ENCODE measurements around the gene MRPS18A.

Gene MRPS18A

DNA sequence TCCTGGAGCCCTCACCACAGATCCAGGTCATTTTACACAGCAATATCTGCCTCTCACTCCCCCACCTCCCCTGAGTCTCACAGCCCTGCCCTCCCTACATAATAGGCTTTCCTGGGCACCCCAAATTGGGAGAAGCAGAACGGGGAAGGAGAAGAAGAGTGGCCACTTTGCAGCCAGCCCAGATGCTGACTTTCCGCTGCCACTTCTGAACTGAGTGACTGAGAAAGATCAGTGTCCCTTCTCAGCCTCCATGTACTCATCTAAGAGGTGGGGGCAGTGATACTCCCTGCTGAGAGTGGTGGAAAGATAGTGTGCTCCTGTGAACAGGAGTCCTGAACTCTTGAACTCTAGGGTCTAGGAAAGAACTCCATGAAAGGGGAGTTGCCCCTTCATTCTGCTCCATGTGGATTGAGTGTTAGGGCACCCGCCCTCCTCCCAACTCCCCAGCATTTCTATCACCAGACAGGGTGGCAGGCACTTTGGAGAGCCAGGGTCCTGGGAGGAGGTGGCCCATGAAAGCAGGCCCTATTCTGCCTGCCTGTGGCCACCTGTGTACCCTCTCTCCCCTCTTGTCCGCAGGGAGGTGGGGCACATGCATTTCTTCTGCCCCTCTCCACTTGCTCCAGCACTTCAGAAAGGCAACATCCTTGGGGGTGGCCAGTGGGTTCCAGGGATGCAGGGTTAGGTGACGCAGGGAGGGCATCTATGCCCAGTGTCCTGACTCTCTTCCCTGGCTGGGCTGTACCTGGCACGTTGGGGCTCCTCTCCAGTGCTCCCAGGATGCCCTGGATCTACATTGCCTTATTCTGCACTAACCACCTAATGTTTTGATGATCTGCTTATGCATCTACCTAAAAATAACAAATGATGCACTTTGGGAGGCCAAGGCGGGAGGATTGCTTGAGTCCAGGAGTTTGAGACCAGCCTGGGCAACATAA, 38.3 kb upstream of the MRPS18A start:
- H3K27ac ChIP-seq (ENCODE audit: low read depth, low read length), result no peak overlapping the region
- no peak overlapping the region for H3K9ac ChIP-seq (ENCODE audit: low read length)

GRCh38 chr6:43724914-43725642, 37.5 kb upstream of the MRPS18A start:
- Histone ChIP-seq H3K27ac (ENCODE audit: low read depth, low read length) (no peak overlapping the region), H3K4me1 (ENCODE audit: insufficient read depth, low read length) (peaks cover 5% of the 10 kb centered on the region), H3K9me3 (ENCODE audit: low read length) (no peaks in the 10 kb centered on the region), H3K9ac (ENCODE audit: low read length) (no peak overlapping the region), H3K36me3 (ENCODE audit: insufficient read depth, low read length) (no peaks in the 10 kb centered on the region), H3K27me3 (ENCODE audit: control insufficient read depth in 1 of 2, insufficient read depth in 2 of 2, low read length in 2 of 2) (no peaks in the 10 kb centered on the region), H3K4me3 (ENCODE audit: low read depth in 1 of 2, low read length in 2 of 2) (no peak overlapping the region)

More for the DNA sequence above, 38.3 kb upstream of the MRPS18A start:
- Histone ChIP-seq H3K27me3 (ENCODE audit: control insufficient read depth in 1 of 2, insufficient read depth in 2 of 2, low read length in 2 of 2) (no peaks in the 10 kb centered on the region), H3K4me1 (ENCODE audit: insufficient read depth, low read length) (peaks cover 5% of the 10 kb centered on the region), H3K4me3 (ENCODE audit: low read depth in 1 of 2, low read length in 2 of 2) (no peak overlapping the region), H3K9me3 (ENCODE audit: low read length) (no peaks in the 10 kb centered on the region), H3K36me3 (ENCODE audit: insufficient read depth, low read length) (no peaks in the 10 kb centered on the region)

DNA sequence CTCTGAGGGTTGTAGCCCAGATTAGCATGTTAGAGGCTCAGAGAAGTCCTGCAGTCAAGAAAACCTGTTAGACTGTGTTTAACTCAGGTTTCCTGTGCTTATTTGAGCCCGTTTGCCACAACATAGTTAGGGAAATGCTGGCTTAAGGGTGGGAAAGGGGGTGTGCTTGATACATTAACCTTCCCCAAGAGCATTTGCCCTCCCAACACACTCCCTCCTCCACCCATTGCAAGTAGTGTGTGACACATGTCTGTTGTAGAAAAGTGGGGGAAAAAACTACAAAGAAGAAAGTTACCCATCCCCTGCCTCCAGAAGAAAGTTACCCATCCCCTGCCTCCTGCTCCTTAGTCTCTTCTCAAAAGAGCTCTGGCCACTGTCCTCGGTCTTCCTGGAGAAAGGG, 36.8 kb upstream of the MRPS18A start:
- H3K36me3 ChIP-seq (ENCODE audit: insufficient read depth, low read length), result no peaks in the 10 kb centered on the region
- no peak overlapping the region for H3K4me3 ChIP-seq (ENCODE audit: low read depth in 1 of 2, low read length in 2 of 2)
- H3K9me3 ChIP-seq (ENCODE audit: low read length), result no peaks in the 10 kb centered on the region
- no peak overlapping the region for H3K9ac ChIP-seq (ENCODE audit: low read length)
- H3K27me3 ChIP-seq (ENCODE audit: control insufficient read depth in 1 of 2, insufficient read depth in 2 of 2, low read length in 2 of 2), result no peaks in the 10 kb centered on the region
- H3K27ac ChIP-seq (ENCODE audit: low read depth, low read length), result no peak overlapping the region
- peaks cover 5% of the 10 kb centered on the region for H3K4me1 ChIP-seq (ENCODE audit: insufficient read depth, low read length)

- H3K27ac ChIP-seq (ENCODE audit: low read depth, low read length), result no peak overlapping the region
- no peak overlapping the region for H3K9ac ChIP-seq (ENCODE audit: low read length)
- H3K9me3 ChIP-seq (ENCODE audit: low read length), result no peaks in the 10 kb centered on the region
- H3K36me3 ChIP-seq (ENCODE audit: insufficient read depth, low read length), result no peaks in the 10 kb centered on the region
- H3K27me3 ChIP-seq (ENCODE audit: control insufficient read depth in 1 of 2, insufficient read depth in 2 of 2, low read length in 2 of 2), result no peaks in the 10 kb centered on the region
- H3K4me1 ChIP-seq (ENCODE audit: insufficient read depth, low read length), result peaks cover 5% of the 10 kb centered on the region
- no peak overlapping the region for H3K4me3 ChIP-seq (ENCODE audit: low read depth in 1 of 2, low read length in 2 of 2)
These were observed 36.2 kb upstream of the MRPS18A start for GRCh38 chr6:43723737-43724295.

DNA sequence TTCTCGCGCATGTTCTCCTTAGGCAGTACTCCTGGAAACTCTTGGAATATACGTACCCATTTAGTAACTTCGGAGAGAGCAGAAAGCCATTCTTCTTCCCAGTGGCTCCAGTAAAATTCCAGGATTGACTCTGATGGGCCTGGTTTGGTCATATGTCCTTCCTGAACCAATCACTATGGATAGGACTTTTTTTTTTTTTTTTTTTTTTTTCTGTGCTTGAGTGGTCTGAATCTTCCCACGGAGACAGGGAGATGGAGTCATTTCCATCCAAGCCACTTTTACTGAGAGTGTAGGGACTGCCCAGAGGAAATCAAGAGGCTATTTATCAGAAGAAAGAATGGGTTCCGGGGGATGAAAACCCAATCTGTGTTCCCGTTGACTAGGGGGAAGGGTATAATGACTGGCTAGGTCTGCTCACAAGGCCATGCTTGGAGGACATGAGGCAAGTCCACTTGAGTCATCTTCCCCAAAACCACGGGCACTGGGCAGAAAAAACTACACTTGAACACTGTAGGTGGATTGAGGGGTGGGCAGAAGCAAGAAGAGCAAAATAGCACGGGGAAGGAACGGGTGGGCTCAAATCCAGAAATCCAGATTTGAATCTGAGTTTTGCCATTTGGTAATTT, 35.4 kb upstream of the MRPS18A start:
- H3K4me3 ChIP-seq (ENCODE audit: low read depth in 1 of 2, low read length in 2 of 2), result no peak overlapping the region
- peaks cover 5% of the 10 kb centered on the region for H3K4me1 ChIP-seq (ENCODE audit: insufficient read depth, low read length)
- H3K27me3 ChIP-seq (ENCODE audit: control insufficient read depth in 1 of 2, insufficient read depth in 2 of 2, low read length in 2 of 2), result no peaks in the 10 kb centered on the region
- no peak overlapping the region for H3K9ac ChIP-seq (ENCODE audit: low read length)
- H3K36me3 ChIP-seq (ENCODE audit: insufficient read depth, low read length), result no peaks in the 10 kb centered on the region
- H3K27ac ChIP-seq (ENCODE audit: low read depth, low read length), result no peak overlapping the region
- H3K9me3 ChIP-seq (ENCODE audit: low read length), result no peaks in the 10 kb centered on the region

GRCh38 chr6:43720999-43721398, 33.4 kb upstream of the MRPS18A start:
- H3K9me3 ChIP-seq (ENCODE audit: low read length), result no peaks in the 10 kb centered on the region
- H3K4me3 ChIP-seq (ENCODE audit: low read depth in 1 of 2, low read length in 2 of 2), result no peak overlapping the region
- H3K4me1 ChIP-seq (ENCODE audit: insufficient read depth, low read length), result peaks cover 5% of the 10 kb centered on the region

DNA sequence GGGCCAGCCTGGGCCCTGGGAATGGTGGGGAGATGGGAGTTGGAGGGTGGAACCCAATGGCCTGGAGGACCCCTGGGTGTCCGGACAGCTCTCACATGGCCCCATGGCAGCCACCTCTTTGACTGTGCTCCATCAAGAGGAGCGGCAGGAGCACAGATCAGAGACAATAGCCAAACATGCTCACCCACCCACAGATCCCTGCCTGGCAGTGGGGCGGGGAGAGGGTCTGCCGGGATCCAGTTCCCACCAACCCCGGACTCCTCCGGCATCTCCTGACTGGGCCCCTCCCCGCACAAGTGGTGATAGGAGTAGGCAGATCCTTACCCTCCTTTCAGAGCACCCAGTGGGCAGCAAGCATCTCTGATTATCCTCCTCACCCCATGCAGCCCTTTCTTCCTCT, 31.9 kb upstream of the MRPS18A start:
- Histone ChIP-seq H3K9ac (ENCODE audit: low read length) (no peak overlapping the region), H3K4me3 (ENCODE audit: low read depth in 1 of 2, low read length in 2 of 2) (no peak overlapping the region), H3K4me1 (ENCODE audit: insufficient read depth, low read length) (peaks cover 5% of the 10 kb centered on the region), H3K9me3 (ENCODE audit: low read length) (no peaks in the 10 kb centered on the region), H3K27ac (ENCODE audit: low read depth, low read length) (no peak overlapping the region), H3K36me3 (ENCODE audit: insufficient read depth, low read length) (no peaks in the 10 kb centered on the region), H3K27me3 (ENCODE audit: control insufficient read depth in 1 of 2, insufficient read depth in 2 of 2, low read length in 2 of 2) (no peaks in the 10 kb centered on the region)

More at GRCh38 chr6:43720999-43721398, 33.4 kb upstream of the MRPS18A start:
- no peaks in the 10 kb centered on the region for H3K36me3 ChIP-seq (ENCODE audit: insufficient read depth, low read length)
- H3K27me3 ChIP-seq (ENCODE audit: control insufficient read depth in 1 of 2, insufficient read depth in 2 of 2, low read length in 2 of 2), result no peaks in the 10 kb centered on the region
- H3K9ac ChIP-seq (ENCODE audit: low read length), result no peak overlapping the region
- no peak overlapping the region for H3K27ac ChIP-seq (ENCODE audit: low read depth, low read length)

DNA sequence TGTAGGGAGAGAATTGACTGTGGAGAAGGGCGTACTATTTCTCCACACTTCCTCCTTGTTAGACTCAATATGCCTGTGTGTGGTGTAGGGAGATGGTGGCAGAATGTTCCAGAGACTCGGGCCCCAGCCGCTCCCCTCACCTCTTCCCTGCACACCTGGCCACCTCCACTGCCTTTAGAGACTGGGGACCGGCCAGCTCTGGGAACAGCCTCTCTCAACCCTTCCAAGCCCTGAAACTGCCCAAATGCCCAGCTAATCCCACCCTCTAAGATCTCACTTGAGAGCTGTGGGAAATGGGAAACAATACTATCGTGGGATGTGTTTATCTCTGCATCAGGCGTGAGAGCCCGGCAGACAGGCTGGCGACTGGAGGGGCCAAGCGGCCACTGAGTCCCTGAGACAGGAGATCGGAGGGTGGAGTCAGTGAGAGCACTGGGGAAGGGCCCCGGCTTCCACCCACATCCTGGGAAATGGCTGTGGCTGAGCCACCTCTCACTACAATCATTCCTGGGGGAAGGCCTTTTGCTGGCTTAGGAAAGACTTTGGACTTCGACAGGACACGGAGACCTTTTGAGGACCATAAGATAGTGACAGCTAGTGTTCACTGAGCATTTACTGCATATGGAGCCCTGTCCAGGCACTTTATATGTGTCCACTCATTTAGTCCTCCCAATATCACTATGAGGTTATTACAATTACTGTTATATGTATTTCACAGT, 31.0 kb upstream of the MRPS18A start:
- Histone ChIP-seq H3K9ac (ENCODE audit: low read length) (no peak overlapping the region), H3K9me3 (ENCODE audit: low read length) (no peaks in the 10 kb centered on the region), H3K27me3 (ENCODE audit: control insufficient read depth in 1 of 2, insufficient read depth in 2 of 2, low read length in 2 of 2) (no peaks in the 10 kb centered on the region), H3K4me3 (ENCODE audit: low read depth in 1 of 2, low read length in 2 of 2) (no peak overlapping the region), H3K4me1 (ENCODE audit: insufficient read depth, low read length) (no peaks in the 10 kb centered on the region), H3K36me3 (ENCODE audit: insufficient read depth, low read length) (no peaks in the 10 kb centered on the region), H3K27ac (ENCODE audit: low read depth, low read length) (no peak overlapping the region)

DNA sequence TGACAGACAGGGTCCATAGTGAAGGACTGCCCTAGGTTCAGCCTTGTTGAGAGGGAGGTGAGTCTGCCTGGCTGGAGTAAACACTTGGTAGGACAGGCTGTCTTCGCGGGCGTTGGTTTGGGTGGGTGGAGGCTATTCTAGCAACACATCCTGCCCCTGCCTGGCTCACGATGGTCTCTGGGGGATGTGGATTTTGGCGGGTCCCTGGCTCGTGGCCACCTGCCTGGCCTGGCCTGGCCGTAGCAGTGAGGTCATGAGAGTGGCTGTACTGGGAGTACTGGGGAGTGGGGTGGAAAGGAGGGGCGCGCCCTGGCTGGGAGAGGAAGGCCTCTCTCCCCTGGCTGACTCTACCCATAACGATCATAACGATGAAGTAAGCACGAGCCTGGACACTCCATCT, 30.2 kb upstream of the MRPS18A start:
- no peak overlapping the region for H3K4me3 ChIP-seq (ENCODE audit: low read depth in 1 of 2, low read length in 2 of 2)
- no peaks in the 10 kb centered on the region for H3K36me3 ChIP-seq (ENCODE audit: insufficient read depth, low read length)
- no peaks in the 10 kb centered on the region for H3K4me1 ChIP-seq (ENCODE audit: insufficient read depth, low read length)
- no peaks in the 10 kb centered on the region for H3K27me3 ChIP-seq (ENCODE audit: control insufficient read depth in 1 of 2, insufficient read depth in 2 of 2, low read length in 2 of 2)
- no peak overlapping the region for H3K27ac ChIP-seq (ENCODE audit: low read depth, low read length)
- no peak overlapping the region for H3K9ac ChIP-seq (ENCODE audit: low read length)
- H3K9me3 ChIP-seq (ENCODE audit: low read length), result no peaks in the 10 kb centered on the region

DNA sequence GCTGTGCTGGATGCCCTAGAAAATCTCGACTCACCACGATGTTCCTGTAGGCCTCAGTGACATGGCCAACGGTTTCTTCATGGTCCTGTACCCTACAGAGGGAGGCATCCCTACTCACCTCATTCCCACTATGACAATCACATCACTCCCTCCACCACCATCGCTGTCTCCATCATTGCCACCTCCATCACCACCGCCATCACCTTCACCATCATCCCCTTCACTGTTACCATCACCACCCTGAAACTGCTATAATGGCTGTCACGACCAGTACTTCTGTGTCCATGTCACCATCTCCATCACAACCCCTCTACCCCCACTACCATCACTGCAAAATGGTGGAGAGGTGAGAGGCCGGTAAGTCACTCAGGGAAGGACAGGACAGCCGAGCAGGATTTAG, 29.8 kb upstream of the MRPS18A start:
- H3K36me3 ChIP-seq (ENCODE audit: insufficient read depth, low read length), result no peaks in the 10 kb centered on the region
- H3K27ac ChIP-seq (ENCODE audit: low read depth, low read length), result no peak overlapping the region
- no peaks in the 10 kb centered on the region for H3K27me3 ChIP-seq (ENCODE audit: control insufficient read depth in 1 of 2, insufficient read depth in 2 of 2, low read length in 2 of 2)
- no peaks in the 10 kb centered on the region for H3K9me3 ChIP-seq (ENCODE audit: low read length)
- no peak overlapping the region for H3K9ac ChIP-seq (ENCODE audit: low read length)
- no peaks in the 10 kb centered on the region for H3K4me1 ChIP-seq (ENCODE audit: insufficient read depth, low read length)
- no peak overlapping the region for H3K4me3 ChIP-seq (ENCODE audit: low read depth in 1 of 2, low read length in 2 of 2)

GRCh38 chr6:43716099-43716498, 28.5 kb upstream of the MRPS18A start:
- H3K27me3 ChIP-seq (ENCODE audit: control insufficient read depth in 1 of 2, insufficient read depth in 2 of 2, low read length in 2 of 2), result no peaks in the 10 kb centered on the region
- no peaks in the 10 kb centered on the region for H3K4me1 ChIP-seq (ENCODE audit: insufficient read depth, low read length)
- H3K4me3 ChIP-seq (ENCODE audit: low read depth in 1 of 2, low read length in 2 of 2), result no peak overlapping the region
- no peak overlapping the region for H3K27ac ChIP-seq (ENCODE audit: low read depth, low read length)
- no peaks in the 10 kb centered on the region for H3K9me3 ChIP-seq (ENCODE audit: low read length)
- H3K36me3 ChIP-seq (ENCODE audit: insufficient read depth, low read length), result no peaks in the 10 kb centered on the region
- H3K9ac ChIP-seq (ENCODE audit: low read length), result no peak overlapping the region
